DMS 273 treated with DMSO at 0.1 percent for 48 hours (cell line): ENCODE results near the gene CTIF.

Experiments
- DNase-seq: peaks from one replicate; lab custom pipeline; 2025; lab: John Stamatoyannopoulos, UW

The CTIF gene

DNA sequence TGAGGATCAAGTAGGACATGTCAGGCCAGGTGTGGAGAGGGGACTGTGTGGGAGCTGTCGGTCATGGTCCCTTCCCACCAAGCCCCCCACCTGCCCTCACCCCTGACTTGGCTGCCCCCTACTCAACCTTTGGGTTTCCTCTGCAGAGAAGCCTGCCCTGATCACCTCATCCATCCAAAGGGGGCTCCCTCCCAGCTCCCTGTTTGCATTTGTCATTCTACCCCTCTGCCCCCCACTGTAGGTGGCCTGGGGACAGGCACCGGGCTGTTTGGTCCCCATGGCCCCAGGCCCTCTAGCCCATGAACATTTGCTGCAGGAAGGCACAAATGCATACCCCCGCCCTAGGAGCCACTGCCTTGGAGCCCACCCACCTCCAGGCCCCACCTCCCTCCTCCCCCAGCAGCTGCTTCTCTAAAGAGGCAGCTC is 296.9 kb downstream of the CTIF start:
- no peak for DNase-seq

DNA sequence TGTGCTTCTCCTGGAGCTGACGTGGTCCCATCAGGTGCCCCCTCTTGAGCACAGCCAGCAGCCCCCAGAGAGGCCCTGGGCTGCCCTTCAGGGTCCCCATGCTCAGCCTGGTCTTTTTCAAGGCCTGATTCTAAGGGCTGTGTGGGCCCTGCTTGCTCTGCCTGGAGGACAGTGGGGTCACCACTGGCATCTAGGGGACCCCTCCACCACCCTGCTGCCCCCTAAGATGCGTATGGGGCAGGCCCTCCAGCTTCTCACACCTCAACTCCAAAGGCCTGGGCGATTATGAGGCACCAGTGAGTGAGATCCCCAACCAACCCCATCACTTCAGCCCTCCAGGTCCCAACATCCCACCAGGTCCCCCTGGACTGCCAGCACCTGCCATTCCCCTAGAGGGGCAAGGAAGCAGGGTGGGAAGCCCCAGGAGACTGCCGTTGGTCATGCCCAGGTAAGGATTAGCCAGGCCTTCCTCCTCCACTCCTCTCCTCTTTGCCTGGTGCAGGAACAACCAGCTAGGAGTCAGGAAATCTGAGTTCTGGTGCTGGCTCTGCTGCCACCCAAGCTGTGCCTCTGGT is 297.5 kb downstream of the CTIF start:
- no peak for DNase-seq

DNA sequence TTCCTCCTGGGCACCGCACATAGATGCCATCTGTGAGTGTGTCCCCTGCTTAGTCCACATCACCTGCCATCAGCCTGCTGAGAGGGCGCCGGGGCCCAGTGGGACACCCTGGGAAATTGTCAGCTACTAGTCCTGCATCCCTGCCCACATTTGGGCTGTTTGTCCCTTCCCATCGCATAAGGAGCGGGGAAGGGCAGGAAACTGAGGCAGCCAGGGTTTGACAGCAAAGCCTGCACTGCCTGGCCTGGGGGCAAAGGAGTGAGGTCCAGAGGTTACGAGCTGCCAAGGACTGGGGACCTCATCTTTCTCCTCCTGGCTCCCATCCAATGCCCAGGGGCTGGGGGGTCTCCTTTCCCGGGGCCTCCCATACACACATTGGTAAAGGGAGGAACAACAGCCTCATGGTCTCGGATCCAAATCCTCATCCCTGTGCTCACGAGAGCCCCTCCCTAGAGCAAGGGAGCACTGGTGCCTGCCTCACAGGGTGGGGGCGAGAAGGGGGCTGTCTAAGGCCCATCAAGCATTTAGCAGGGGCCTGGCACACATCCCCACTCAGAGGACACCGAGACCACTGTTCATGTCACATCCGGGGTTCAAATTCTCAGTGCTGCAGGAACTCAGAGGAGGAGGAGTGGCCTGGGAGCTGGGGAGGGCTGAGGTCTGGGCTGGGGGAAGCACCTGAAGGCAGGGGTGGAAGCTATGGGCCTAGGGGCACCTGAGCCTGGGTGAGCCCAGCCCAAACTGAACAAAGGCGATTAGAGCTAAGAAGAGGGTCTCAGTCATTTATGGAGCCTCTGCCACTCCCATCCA is 298.2 kb downstream of the CTIF start:
- no peak for DNase-seq

DNA sequence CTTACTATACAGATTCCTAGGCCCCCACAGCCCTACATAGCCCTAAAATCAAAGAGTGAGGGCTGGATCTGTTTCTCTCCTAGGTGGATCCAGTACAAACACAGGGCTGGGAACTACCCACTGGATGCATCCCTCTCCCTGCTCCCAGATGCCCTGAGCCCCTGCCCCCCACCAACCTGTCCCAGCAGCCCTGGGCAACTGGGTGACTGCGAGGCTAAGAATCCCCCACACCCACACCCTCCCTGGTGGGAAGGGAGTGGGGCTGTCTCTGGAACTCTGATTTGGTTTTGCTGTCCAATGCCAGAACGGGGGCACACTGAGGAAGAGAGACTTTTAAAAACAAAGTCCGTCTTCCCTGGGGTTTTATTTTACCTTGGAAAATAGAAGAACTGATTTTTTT is 298.8 kb downstream of the CTIF start:
- DNase-seq = no peak

DNA sequence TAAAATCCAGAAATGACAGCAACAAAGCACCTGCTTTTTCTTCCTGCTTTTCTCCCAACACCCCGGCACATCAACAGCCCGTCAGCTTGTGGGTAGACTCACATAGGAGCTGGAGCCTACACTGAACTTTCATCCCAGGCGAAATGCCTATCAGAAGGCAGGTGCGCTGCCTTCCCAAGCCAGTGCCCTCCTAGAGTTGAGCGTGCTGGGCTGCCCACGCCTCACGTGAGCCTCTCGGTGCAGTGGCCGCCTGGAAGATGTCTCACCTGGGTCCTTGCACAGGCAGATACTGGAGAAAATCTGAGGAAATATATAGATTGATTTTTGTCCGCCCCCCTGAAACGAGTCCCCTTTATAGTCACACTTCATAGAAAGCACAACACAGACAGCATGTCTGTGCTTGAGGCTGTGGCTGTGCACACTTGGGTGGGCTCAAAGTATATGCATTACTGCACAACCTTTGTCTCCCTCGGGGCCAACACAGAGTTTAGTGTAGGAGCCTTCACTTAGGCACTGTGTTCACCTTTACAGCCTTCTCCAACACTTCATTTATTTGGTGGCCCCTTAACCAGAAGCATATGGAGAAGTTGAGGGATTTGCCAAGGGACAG is 299.4 kb downstream of the CTIF start:
- no peak for DNase-seq

DNA sequence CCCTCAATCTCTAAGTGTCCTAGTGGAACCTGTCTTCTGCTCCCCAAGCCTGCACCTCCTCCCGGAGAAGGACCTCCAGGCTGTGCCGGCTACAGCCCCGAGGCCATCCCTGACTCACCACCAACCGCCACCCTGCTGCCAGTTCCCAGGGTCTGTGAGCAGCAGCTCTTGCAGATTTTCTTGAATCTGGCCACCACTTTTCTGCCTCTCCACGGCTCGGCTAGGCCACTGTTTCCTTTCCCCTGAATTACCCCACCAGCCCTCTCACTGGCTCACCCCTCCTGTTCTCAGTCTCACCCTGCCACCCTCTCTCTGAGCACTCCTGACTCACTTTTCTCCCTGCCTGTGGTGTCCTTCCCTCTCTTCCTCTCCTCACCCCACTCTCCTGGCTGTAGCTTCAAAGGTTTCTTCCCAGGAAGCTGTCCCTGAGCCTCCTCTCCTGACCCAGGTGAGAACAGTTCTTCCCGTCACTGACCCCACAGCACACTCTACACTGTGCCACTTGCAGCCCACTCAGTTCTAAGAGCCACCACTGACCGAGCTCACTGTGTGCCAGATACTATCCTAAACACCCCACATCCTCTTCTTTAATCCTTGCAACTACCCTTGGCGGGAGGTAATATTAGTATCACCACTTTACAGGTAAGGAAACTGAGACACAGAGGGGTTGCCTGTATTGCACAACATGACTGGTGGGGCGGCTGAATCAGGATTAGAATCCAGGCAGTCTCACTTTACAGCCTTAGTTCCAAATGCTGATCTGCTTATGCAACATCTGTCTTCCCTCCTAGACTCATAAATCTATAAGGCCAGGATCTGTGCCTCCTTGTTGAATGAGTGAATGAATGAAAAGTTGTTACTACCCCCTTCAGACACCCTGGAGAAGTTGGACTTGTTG is 300.3 kb downstream of the CTIF start:
- no peak for DNase-seq

DNA sequence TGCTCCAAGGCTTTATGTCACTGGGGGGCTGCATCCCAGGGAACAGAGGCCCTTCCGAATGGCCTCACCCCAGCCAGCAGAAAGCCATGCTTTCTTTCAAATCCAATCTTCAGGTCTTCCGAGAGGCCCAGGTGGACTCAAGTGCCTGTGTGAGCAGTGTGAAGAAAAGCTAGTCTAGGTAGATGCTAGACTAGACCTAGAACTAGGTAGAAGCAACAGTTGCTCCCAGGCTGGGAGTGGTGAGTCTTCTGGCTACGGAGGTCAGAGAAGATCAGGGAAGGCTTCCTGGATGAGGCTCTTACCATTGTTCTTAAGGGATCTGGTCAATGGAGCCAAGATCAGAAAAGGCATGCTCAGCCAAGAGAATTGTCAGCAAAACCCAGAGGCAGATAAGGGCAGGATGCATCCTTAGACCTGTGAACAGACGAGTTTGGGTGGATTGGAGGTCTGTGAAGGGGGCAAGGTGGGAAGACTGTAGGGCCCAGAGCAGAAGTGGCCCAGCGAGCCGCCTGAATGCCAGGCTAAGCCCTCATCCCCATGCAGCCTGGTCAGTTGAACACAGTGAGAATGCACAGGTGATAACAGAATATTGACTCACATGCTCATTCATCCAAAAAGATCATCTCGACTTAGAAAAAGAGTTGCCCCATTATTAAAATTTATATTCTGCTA is 301.1 kb downstream of the CTIF start:
- no peak for DNase-seq

DNA sequence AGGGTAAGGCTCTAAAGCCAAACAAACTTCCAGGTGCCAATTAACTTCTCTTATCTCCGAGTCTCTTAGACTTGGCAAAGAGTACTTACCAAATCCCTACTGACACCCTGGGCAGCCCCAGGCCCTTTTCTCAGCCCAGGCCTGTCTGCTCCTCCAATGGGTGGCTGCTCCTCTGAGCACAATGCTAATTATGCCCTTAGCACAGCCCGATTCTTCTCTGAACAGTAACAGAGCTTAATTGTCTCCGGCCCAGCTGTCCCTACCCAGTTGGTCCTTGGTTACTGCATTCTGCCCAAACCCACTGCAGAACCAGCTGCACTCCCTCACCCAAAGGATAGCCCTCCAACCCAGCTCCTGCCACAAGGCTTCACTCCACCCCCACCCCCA is 301.7 kb downstream of the CTIF start:
- peak; percentile 69 for DNase-seq

DNA sequence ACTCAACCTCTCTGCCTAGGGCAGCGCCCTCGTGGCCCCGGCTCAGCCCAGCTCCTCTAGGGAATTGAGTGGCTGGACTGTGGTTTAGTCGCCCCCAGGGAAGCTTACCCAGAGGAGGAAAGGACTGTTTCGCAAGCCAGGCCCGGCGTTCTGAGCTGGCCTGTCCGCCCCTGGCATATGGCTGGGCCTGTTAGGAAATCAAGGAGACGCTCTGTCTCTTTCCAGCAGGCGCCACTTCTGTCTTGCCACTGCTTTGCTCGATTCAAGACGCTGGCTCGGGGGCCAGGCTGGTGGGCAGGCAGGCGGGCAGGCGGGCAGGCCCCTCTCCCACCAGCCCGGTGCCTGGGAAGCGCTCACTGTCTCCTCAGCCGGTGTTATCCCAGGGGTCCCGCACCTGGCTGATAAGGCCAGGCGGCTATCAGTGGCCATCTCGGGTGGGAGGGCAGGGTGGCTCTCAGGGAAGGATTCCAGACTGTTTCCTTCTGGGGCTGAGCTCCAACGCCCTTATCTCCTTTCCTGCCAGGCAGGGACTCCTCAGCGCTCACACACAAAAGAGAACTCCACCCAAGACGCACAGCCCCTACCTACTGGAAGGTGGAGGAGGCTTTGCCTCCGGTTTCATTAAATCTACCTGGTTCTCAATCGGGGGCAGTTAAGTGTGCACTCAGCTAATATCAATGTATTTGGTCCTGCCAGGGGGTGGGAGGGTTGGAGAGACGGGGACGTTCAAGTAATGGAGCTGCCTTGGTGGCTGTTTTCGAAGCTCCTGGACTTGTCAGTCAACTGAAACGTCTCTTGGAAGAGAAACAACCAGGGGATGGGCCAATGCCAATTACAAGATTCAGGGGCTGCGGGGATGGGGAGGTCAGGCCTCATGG is 302.8 kb downstream of the CTIF start:
- no peak for DNase-seq

DNA sequence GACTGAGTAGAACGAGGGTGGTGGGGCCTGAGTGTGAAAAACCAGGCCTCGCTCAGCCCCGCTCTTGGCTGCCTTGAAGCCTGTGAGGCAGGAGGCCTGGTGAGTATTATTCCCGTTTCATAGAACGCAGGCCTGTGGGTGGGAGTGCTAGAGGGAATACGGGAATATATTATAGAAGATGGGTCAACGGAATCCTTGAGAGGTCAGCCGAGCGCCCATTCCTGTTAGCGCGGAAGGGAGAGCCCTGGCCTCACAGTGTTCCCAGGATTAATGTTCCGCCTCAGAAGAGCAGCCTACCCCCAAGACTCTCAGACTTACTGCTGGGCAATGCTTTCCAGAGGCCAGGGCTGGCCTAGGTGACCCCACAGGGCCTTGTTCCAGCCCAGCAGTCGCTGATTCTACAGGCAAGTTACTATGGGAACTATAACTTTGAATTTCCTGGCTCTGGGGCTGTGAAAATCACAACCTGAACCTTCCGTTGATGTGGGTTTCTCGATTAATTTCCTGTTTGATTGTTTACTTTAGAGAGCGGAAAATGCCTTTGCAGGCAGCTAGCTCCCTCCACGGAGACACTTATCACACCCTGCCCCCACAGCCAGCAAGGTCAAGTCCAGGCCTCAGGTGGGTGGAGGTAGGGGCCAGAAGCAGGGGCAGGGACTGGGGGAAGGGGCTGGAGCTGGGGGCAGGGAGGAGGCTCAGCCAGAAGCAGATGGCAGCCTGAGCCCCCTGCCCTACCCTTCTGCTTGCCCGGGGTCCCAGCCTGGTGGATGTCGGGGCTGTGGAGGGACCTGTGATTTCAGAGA is 303.6 kb downstream of the CTIF start:
- DNase-seq = no peak

DNA sequence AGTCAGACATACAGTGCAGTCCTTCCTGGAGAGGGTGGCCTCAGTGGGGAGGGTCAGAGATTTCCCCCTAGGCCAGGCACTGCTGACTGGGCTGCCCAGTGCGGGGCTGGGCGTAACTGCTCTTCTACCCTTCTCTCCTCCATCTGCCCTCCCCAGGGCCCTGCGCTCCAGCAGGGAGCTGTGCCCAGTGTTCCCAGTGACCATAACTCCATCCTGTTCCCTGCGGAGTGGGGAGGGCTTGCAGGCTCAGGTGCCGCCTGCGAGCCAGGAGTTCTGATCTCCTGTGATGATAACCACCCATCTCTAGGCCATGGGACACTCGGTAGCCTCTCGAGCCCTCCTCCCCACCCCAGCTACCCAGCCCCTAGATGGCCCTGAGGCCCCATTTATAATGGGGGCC is 304.3 kb downstream of the CTIF start:
- DNase-seq = no peak

DNA sequence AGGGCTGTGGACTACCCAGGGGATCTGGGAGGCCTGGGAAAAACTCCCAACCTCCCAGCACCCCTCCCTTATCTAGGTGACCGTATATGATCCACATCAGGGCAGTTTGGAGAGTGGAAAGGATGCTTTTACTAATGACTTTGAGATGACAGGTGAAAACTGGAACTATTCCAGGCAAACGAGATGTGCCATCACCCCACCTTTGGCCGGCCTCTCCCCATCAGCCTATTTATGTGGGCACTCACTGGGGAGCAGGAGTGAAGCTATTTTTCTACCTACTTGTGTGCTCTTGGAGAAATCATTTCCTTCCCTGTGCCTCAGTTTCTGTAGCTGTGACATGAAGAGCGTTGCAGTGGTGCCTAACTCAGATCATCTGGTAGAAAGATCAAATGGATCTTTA is 304.8 kb downstream of the CTIF start:
- no peak for DNase-seq

DNA sequence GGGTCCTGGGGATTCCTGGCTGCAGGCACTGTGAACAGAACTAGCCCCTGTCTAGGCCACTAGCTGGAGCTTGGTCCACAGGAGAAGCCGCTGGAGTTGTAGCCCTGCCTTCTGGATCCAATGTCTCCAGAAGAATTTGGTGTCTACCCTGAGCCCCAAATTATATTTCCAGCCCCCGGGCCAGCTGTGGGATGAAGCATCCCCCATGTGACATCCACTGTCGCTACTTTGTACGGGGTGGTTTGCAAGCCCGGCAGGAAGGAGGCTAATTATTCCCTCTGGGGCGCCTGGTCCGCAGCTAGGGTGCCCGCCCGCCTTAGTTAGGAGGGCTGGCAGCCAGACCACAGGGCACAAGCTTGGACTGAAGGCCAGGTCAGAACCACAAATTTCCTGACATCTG is 305.4 kb downstream of the CTIF start:
- no peak for DNase-seq

DNA sequence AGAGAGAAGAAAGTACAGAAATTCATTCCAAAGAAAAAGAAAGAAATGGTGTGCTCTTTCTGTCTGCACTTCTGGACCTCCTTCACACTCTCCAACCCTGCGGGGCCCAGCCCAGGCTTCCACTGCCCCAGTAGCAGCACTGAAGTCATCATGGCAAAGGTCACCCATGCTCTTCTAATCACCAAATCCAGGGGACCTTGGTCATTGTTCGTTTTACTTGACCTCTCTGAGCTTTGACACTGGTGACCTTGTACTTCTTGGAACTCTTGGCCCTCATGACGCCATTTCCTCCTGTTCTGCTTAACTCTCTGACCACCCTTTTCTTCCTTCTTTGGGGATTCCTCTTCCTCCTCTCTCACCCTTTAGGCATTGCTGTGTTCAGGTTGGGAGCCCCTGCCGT is 306.3 kb downstream of the CTIF start:
- DNase-seq = no peak

DNA sequence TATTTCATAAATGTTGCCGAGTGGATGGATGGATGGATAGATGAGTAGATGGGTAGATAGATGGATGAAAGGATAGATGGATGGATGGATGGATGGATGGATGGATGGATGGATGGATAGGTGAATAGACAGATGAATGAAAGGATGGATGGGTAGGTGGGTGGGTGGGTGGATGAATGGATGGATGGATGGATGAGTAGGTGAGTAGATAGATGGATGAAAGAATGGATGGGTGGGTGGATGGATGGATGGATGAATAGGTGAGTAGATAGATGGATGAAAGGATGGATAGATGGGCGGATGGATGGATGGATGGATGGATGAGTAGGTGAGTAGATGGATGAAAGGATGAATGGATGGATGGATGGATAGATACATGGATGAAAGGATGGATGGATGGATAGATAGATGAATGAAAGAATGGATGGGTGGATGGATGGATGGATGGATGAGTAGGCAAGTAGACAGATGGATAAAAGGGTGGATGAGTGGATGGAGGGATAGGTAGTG is 307.6 kb downstream of the CTIF start:
- DNase-seq = no peak

DNA sequence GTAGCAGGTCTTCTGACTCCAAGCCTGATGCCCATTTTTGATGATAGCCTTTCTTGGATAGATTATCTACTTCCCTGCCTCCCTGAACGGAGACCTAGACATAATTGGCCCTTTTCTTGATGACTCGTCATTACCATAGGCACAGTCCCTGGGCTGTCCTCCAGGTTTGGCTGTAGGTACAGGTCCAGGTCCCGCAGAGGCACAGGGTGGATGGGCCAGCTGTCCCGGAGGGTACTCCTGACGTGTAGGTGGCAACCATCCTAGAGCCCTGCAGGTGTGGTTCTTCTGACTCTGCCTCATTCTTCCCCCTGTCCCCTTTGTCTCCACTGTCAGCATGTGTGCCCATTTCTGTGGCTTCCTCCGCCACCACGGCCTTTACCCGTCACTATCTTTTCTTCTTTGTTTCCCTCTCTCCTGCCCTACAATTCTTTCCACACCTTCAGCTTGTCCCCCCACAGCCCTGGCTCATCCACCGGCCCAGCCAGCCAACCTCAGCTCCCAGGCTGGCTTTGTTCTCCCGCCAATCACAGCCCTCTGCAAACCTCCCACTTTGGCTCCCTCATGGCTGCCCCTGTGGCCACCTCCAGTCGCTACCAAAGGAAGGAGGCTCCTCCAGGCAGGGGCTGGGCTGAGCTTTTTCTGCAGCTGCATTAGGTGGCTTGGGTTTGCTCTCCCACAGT is 309.1 kb downstream of the CTIF start:
- DNase-seq = no peak

DNA sequence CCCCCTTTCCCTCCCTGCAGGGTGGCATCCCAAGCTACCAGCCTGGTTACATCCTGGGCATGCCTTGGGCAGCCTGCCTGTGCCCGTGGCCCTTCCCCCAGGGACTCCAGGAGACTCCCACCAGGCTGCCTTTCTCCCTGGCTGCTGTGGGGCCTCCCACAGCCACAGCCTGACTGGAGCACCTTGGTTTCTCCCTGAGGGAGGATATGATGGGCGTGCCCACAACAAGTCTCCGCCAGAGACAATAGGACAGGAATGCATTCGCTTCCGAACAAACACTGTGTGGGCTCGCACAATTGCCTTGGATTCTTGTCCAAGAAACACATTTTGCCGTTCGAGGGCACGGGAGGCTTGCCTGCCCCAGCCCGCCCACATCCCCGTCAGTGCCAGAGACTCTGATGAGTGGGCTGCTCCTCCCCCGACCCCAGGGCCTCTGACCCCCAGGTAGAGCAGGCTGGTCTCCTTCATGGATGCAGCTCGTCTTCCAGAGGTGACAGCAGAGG is 309.9 kb downstream of the CTIF start:
- no peak for DNase-seq

DNA sequence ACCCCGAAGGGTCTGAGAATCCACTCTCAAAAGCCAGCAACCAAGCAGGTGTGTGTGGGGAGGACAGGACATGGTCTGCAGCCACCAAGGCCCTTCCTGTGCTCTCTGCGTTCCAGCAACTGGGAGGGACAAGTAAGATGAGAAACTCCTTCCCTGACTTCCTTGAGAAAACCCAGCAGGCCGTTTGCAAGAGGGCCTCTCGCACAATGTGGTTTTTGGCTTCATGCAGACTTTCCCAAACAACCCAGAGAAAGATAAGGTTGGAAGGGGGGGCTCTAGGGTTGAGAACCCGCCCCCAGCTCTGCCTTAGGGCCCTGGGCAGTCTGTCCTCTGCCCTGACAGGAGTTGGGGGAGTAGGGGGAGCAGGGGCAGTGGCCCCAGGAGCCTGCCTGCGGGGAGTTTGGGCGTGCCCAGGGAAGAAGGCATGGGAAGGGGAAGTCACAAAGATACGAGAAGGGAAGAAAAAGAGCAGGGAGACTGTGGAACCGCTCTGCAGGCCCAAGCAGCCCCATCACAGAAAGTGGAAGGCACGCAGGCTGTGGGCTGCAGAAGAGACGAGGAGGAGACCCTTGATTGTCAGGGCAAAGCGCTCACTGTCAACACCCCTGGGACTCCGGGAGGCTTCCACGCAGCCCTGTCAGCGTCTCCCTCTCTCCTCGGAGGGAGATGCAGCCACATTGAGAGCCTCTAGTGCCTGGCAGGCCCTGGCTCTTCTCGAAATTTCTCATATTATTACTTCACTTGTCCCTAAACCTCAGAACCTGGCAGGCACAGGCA is 312.2 kb downstream of the CTIF start:
- DNase-seq = no peak
